Measurements from ENCODE around the gene NOTCH1.

- no peak for TF ChIP-seq POLR2A (IDR thresholded peaks at IDR 0.05)
- no peak for TF ChIP-seq CTCF (IDR thresholded peaks at IDR 0.05)
These were observed 71.7 kb downstream of the NOTCH1 start for GRCh38 chr9:136474021-136474640.
